Cardiac fibroblast (primary cell): ENCODE data around the gene FAM216A.
A peak's percentile ranks its signal among the peaks of the same experiment; 100 is the strongest.
"Not testable (repeated sequence)": the region's sequence is repeated elsewhere in the genome, so short reads cannot be mapped to it uniquely, and the experiment has no call there.

Source experiments
- DNase-seq, 2 donors: peaks; one replicate each; pipeline versions ENCODE4 v3.0.0 to v3.0.0-alpha.2; 2010; ENCODE audit warnings: low read depth in 2 of 2
- H3K4me3 ChIP-seq, 2 donors: replicated peaks in 1 of 2; 1 replicate in 1 of 2; 2 replicates in 1 of 2; pipeline ENCODE4 v1.5.1; 2011; ENCODE audit warnings: low read depth in 2 of 2, low read length in 2 of 2, mild to moderate bottlenecking in 2 of 2, moderate library complexity in 1 of 2
- CTCF ChIP-seq: IDR thresholded peaks from one replicate; pipeline ENCODE4 v1.5.1; 2011; ENCODE audit warnings: low read depth, mild to moderate bottlenecking, low read length, inconsistent platforms

FAM216A gene

DNA sequence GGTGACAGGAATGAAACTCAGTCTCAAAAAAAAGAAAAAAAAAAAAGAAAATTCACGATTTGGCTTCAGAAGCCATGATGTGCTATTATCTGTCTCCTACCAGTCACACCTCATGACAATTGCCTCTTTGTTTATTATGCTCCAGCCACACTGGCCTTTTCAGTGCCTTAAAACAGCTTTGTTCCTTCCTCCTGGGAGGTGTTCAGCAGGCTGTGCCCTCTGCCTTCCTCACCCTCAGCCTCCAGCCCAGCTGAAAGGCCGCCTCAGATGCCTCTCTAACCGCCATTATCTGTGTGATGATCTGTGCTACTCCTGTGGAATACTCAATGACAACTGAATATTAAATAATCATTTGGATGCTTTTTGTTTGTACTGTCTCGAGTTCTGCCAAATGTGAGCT, 9.9 kb upstream of the FAM216A start:
- no peak overlapping the region for H3K4me3 ChIP-seq
- no peak for TF ChIP-seq CTCF
- no peak for DNase-seq

GRCh38 chr12:110461189-110461588, 7.5 kb upstream of the FAM216A start:
- DNase-seq, H3K4me3 ChIP-seq: not testable (repeated sequence)

- H3K4me3 ChIP-seq = no peak overlapping the region
- no peak for TF ChIP-seq CTCF
- no peak for DNase-seq
These were observed 3.6 kb upstream of the FAM216A start for GRCh38 chr12:110465024-110465423.

- not testable (repeated sequence) for DNase-seq, H3K4me3 ChIP-seq
These were observed 2.9 kb upstream of the FAM216A start for GRCh38 chr12:110465765-110466164.

- no peak for TF ChIP-seq CTCF
- no peak overlapping the region for H3K4me3 ChIP-seq
- DNase-seq = no peak
These were observed 1.9 kb upstream of the FAM216A start for GRCh38 chr12:110466791-110467190.

GRCh38 chr12:110467847-110468213, 815 bp upstream of the FAM216A start:
- no peak for DNase-seq
- peak overlapping the region; percentile 72 to 78 for H3K4me3 ChIP-seq
- TF ChIP-seq CTCF = no peak

GRCh38 chr12:110475426-110475825, 6.8 kb downstream of the FAM216A start:
- no peak for TF ChIP-seq CTCF
- H3K4me3 ChIP-seq = no peak overlapping the region
- DNase-seq = no peak

- TF ChIP-seq CTCF = no peak
These were observed 30.5 kb downstream of the FAM216A start for GRCh38 chr12:110498984-110499706.

More at GRCh38 chr12:110498984-110499706, 30.5 kb downstream of the FAM216A start:
- no peak overlapping the region for H3K4me3 ChIP-seq
- peak; percentile 31 to 62 for DNase-seq
